WI38 (cell line): ENCODE results near the gene UTP18.
A peak's percentile ranks its signal among the peaks of the same experiment; 100 is the strongest.
"Not testable (repeated sequence)": the region's sequence is repeated elsewhere in the genome, so short reads cannot be mapped to it uniquely, and the experiment has no call there.

ENCODE experiments used
- H3K4me3 ChIP-seq: 2 replicates; pipeline ENCODE4 v1.5.1; 2011; ENCODE audit warnings: low read depth, mild to moderate bottlenecking, control low read depth, low read length
- CTCF ChIP-seq: IDR thresholded peaks from 2 replicates; pipeline ENCODE4 v1.5.1; 2012; ENCODE audit warnings: low read depth, mild to moderate bottlenecking, control low read depth, low read length

The UTP18 gene

GRCh38 chr17:51260237-51261023 lies at the start of gene UTP18:
Gene UTP18, plus strand, starts transcription at chr17:51260546. Its CDS starts 39 bp downstream, at chr17:51260585.
- H3K4me3 ChIP-seq: peak within 1 kb of the TSS; percentile 89
- no peak for TF ChIP-seq CTCF

GRCh38 chr17:51214920-51215319 lies 45.4 kb upstream of the UTP18 start:
- H3K4me3 ChIP-seq: no peak overlapping the region
- no peak for TF ChIP-seq CTCF

- H3K4me3 ChIP-seq: no peak overlapping the region
- TF ChIP-seq CTCF: no peak
Observed at GRCh38 chr17:51217946-51218345, 42.4 kb upstream of the UTP18 start.

- TF ChIP-seq CTCF: no peak
- H3K4me3 ChIP-seq: no peak overlapping the region
Observed at GRCh38 chr17:51221322-51221721, 39.0 kb upstream of the UTP18 start.

- no peak for TF ChIP-seq CTCF
- no peak overlapping the region for H3K4me3 ChIP-seq
Observed at GRCh38 chr17:51224402-51225262, 35.7 kb upstream of the UTP18 start.

- H3K4me3 ChIP-seq: not testable (repeated sequence)
Observed at GRCh38 chr17:51225523-51225922, 34.8 kb upstream of the UTP18 start.

GRCh38 chr17:51228161-51228560 lies 32.2 kb upstream of the UTP18 start:
- TF ChIP-seq CTCF: no peak
- no peak overlapping the region for H3K4me3 ChIP-seq
